Measurements from ENCODE around the gene HMGN3. TPM values are rescaled to one million over a fixed set of nuclear protein-coding genes. Genes with fewer than 3 reads are reported as not detected.
"Not testable (repeated sequence)": the region's sequence is repeated elsewhere in the genome, so short reads cannot be mapped to it uniquely, and the experiment has no call there.

HMGN3 gene
- total RNA-seq: 10 to 100 TPM; 52.3 to 53.6 TPM

GRCh38 chr6:79234150-79235022 lies at the start of gene HMGN3:
HMGN3 (minus strand) TSS chr6:79234682.
- ATAC-seq (ENCODE audit: low read depth) (peak; percentile 97), DNase-seq (peak; percentile 92)
- peak within 1 kb of the TSS; percentile 87 for H3K27ac Mint-ChIP-seq
- POLR2A ChIA-PET: interaction anchor here (1.0 to 1.8 kb wide), 2 partner anchors 156 to 158 kb away, joined by 5 to 8 read pairs; partner anchors contain the start of gene PHIP
- peaks cover 23% of the 10 kb centered on the region for H3K4me1 Mint-ChIP-seq
- peak within 1 kb of the TSS; percentile 93 for H3K4me3 Mint-ChIP-seq
- no peaks in the 10 kb centered on the region for H3K9me3 Mint-ChIP-seq
- H3K36me3 Mint-ChIP-seq: peaks cover 2% of the 10 kb centered on the region
- H3K27me3 Mint-ChIP-seq: no peaks in the 10 kb centered on the region

- Mint-ChIP-seq H3K36me3 (no peaks in the 10 kb centered on the region), H3K27ac (no peak overlapping the region), H3K4me1 (no peaks in the 10 kb centered on the region), H3K9me3 (peaks cover 5% of the 10 kb centered on the region), H3K4me3 (no peak overlapping the region), H3K27me3 (peaks cover 2% of the 10 kb centered on the region)
- POLR2A ChIA-PET: no interaction called here
- ATAC-seq (ENCODE audit: low read depth) (no peak), DNase-seq (no peak)
Measured at GRCh38 chr6:79280756-79281155, 46.3 kb upstream of the HMGN3 start.

GRCh38 chr6:79277109-79277508 lies 42.6 kb upstream of the HMGN3 start:
- Mint-ChIP-seq H3K9me3 (peaks cover 2% of the 10 kb centered on the region), H3K27ac (no peak overlapping the region), H3K36me3 (no peaks in the 10 kb centered on the region), H3K27me3 (peaks cover 5% of the 10 kb centered on the region), H3K4me1 (no peaks in the 10 kb centered on the region), H3K4me3 (no peak overlapping the region)
- POLR2A ChIA-PET: no interaction called here
- no peak for ATAC-seq (ENCODE audit: low read depth)
- no peak for DNase-seq

- H3K4me3 Mint-ChIP-seq: no peak overlapping the region
- no peak overlapping the region for H3K27ac Mint-ChIP-seq
- ATAC-seq (ENCODE audit: low read depth): no peak
- peaks cover 18% of the 10 kb centered on the region for H3K27me3 Mint-ChIP-seq
- DNase-seq: no peak
- H3K4me1 Mint-ChIP-seq: no peaks in the 10 kb centered on the region
- POLR2A ChIA-PET: no interaction called here
- H3K9me3 Mint-ChIP-seq: peaks cover 5% of the 10 kb centered on the region
- no peaks in the 10 kb centered on the region for H3K36me3 Mint-ChIP-seq
Measured at GRCh38 chr6:79269877-79270276, 35.4 kb upstream of the HMGN3 start.

GRCh38 chr6:79267128-79267527 lies 32.6 kb upstream of the HMGN3 start:
- H3K27ac Mint-ChIP-seq: no peak overlapping the region
- peaks cover 17% of the 10 kb centered on the region for H3K27me3 Mint-ChIP-seq
- peaks cover 3% of the 10 kb centered on the region for H3K9me3 Mint-ChIP-seq
- no peaks in the 10 kb centered on the region for H3K4me1 Mint-ChIP-seq
- POLR2A ChIA-PET: no interaction called here
- ATAC-seq (ENCODE audit: low read depth): no peak
- no peaks in the 10 kb centered on the region for H3K36me3 Mint-ChIP-seq
- H3K4me3 Mint-ChIP-seq: no peak overlapping the region
- DNase-seq: no peak

- ATAC-seq (ENCODE audit: low read depth): no peak
- Mint-ChIP-seq H3K4me1 (no peaks in the 10 kb centered on the region), H3K36me3 (no peaks in the 10 kb centered on the region), H3K9me3 (peaks cover 3% of the 10 kb centered on the region), H3K4me3 (no peak overlapping the region), H3K27me3 (peaks cover 17% of the 10 kb centered on the region), H3K27ac (no peak overlapping the region)
- POLR2A ChIA-PET: no interaction called here
- DNase-seq: no peak
Measured at GRCh38 chr6:79266051-79266450, 31.6 kb upstream of the HMGN3 start.

GRCh38 chr6:79263359-79263758 lies 28.9 kb upstream of the HMGN3 start:
- POLR2A ChIA-PET: no interaction called here
- ATAC-seq (ENCODE audit: low read depth) (no peak), DNase-seq (no peak)
- Mint-ChIP-seq H3K36me3 (no peaks in the 10 kb centered on the region), H3K4me1 (no peaks in the 10 kb centered on the region), H3K27ac (no peak overlapping the region), H3K27me3 (peaks cover 7% of the 10 kb centered on the region), H3K4me3 (no peak overlapping the region), H3K9me3 (peaks cover 6% of the 10 kb centered on the region)

GRCh38 chr6:79261666-79262065 lies 27.2 kb upstream of the HMGN3 start:
- Mint-ChIP-seq H3K27me3 (peaks cover 5% of the 10 kb centered on the region), H3K36me3 (no peaks in the 10 kb centered on the region), H3K27ac (no peak overlapping the region), H3K4me1 (no peaks in the 10 kb centered on the region), H3K4me3 (no peak overlapping the region), H3K9me3 (peaks cover 5% of the 10 kb centered on the region)
- ATAC-seq (ENCODE audit: low read depth) (no peak), DNase-seq (no peak)
- POLR2A ChIA-PET: no interaction called here

GRCh38 chr6:79260772-79261171 lies 26.3 kb upstream of the HMGN3 start:
- Mint-ChIP-seq H3K36me3 (no peaks in the 10 kb centered on the region), H3K9me3 (peaks cover 5% of the 10 kb centered on the region), H3K4me1 (no peaks in the 10 kb centered on the region), H3K4me3 (no peak overlapping the region), H3K27ac (no peak overlapping the region), H3K27me3 (peaks cover 5% of the 10 kb centered on the region)
- DNase-seq (no peak), ATAC-seq (ENCODE audit: low read depth) (no peak)
- POLR2A ChIA-PET: no interaction called here

- no peaks in the 10 kb centered on the region for H3K4me1 Mint-ChIP-seq
- POLR2A ChIA-PET: no interaction called here
- DNase-seq: no peak
- no peaks in the 10 kb centered on the region for H3K36me3 Mint-ChIP-seq
- ATAC-seq (ENCODE audit: low read depth): no peak
- no peaks in the 10 kb centered on the region for H3K27me3 Mint-ChIP-seq
- H3K9me3 Mint-ChIP-seq: peaks cover 5% of the 10 kb centered on the region
- no peak overlapping the region for H3K4me3 Mint-ChIP-seq
- H3K27ac Mint-ChIP-seq: no peak overlapping the region
Measured at GRCh38 chr6:79257381-79258205, 23.1 kb upstream of the HMGN3 start.

GRCh38 chr6:79256770-79257169 lies 22.3 kb upstream of the HMGN3 start:
- H3K27me3 Mint-ChIP-seq; DNase-seq; H3K4me1 Mint-ChIP-seq; H3K9me3 Mint-ChIP-seq; H3K4me3 Mint-ChIP-seq; POLR2A ChIA-PET; ATAC-seq (ENCODE audit: low read depth); H3K27ac Mint-ChIP-seq; H3K36me3 Mint-ChIP-seq: not testable (repeated sequence)

GRCh38 chr6:79255086-79255485 lies 20.6 kb upstream of the HMGN3 start:
- ATAC-seq (ENCODE audit: low read depth); H3K4me1 Mint-ChIP-seq; H3K36me3 Mint-ChIP-seq; H3K4me3 Mint-ChIP-seq; POLR2A ChIA-PET; DNase-seq; H3K27me3 Mint-ChIP-seq; H3K9me3 Mint-ChIP-seq; H3K27ac Mint-ChIP-seq: not testable (repeated sequence)

GRCh38 chr6:79250559-79250958 lies 16.1 kb upstream of the HMGN3 start:
- H3K36me3 Mint-ChIP-seq: no peaks in the 10 kb centered on the region
- no peak overlapping the region for H3K27ac Mint-ChIP-seq
- no peaks in the 10 kb centered on the region for H3K27me3 Mint-ChIP-seq
- ATAC-seq (ENCODE audit: low read depth) (no peak), DNase-seq (no peak)
- H3K4me1 Mint-ChIP-seq: no peaks in the 10 kb centered on the region
- no peaks in the 10 kb centered on the region for H3K9me3 Mint-ChIP-seq
- POLR2A ChIA-PET: no interaction called here
- no peak overlapping the region for H3K4me3 Mint-ChIP-seq

- Mint-ChIP-seq H3K27ac (no peak overlapping the region), H3K36me3 (no peaks in the 10 kb centered on the region), H3K4me1 (no peaks in the 10 kb centered on the region), H3K4me3 (no peak overlapping the region), H3K27me3 (no peaks in the 10 kb centered on the region), H3K9me3 (no peaks in the 10 kb centered on the region)
- ATAC-seq (ENCODE audit: low read depth): no peak
- no peak for DNase-seq
- POLR2A ChIA-PET: no interaction called here
Measured at GRCh38 chr6:79250107-79250514, 15.6 kb upstream of the HMGN3 start.
